ENCODE results near the gene OR10Z1.

The OR10Z1 gene

DNA sequence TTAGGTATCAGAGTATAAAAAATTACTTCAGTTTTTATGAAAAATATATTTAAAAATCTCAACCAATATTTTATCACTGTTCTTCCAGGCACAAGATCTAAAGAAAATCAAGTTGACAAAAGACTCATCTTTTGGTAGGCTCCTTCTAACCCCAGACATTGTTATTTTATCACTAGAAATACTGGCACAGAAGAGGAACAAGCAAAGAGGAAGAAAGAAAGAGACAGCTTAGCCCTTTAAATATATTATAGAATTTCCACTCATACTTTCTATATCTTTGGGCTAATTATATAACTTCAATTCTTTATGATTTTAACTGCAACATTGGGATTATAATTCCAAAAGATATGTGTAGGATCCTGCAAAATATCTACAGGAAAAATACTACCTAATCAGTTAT lies 49.0 kb downstream of the OR10Z1 start:
- H3K4me3 ChIP-seq (ENCODE audit: control insufficient read depth, low read depth, low read length) = no peak overlapping the region
- DNase-seq (ENCODE audit: low read depth) = no peak
- TF ChIP-seq, protein P1, sequence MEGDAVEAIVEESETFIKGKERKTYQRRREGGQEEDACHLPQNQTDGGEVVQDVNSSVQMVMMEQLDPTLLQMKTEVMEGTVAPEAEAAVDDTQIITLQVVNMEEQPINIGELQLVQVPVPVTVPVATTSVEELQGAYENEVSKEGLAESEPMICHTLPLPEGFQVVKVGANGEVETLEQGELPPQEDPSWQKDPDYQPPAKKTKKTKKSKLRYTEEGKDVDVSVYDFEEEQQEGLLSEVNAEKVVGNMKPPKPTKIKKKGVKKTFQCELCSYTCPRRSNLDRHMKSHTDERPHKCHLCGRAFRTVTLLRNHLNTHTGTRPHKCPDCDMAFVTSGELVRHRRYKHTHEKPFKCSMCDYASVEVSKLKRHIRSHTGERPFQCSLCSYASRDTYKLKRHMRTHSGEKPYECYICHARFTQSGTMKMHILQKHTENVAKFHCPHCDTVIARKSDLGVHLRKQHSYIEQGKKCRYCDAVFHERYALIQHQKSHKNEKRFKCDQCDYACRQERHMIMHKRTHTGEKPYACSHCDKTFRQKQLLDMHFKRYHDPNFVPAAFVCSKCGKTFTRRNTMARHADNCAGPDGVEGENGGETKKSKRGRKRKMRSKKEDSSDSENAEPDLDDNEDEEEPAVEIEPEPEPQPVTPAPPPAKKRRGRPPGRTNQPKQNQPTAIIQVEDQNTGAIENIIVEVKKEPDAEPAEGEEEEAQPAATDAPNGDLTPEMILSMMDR (IDR thresholded peaks at IDR 0.05; ENCODE audit: control insufficient read depth, insufficient read depth, low read depth, low read length, missing control alignments) = no peak

DNA sequence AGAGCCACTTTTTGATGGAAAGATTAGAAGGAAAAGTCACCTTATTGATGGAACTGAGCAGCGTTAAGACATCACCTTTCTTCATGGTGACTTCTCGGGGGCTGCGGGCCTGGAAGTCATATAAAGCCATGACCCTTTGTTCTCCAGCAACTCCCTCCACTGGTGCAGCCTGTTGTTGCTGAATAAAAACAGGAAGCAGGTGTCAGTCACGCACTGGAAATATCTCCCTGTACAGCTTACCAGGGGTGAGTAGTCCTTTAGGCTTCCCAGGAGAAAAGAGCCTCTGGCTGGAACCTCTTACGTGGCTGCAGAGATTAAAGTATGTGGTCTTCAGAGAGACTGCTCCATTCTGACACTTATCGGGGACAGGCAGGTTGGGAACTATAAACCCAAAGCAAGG lies 49.5 kb downstream of the OR10Z1 start:
- no peak for DNase-seq (ENCODE audit: low read depth)
- TF ChIP-seq, protein P1 (IDR thresholded peaks at IDR 0.05; ENCODE audit: control insufficient read depth, insufficient read depth, low read depth, low read length, missing control alignments) = no peak

More for the DNA sequence above, 49.5 kb downstream of the OR10Z1 start:
- H3K4me3 ChIP-seq (ENCODE audit: control insufficient read depth, low read depth, low read length) = no peak overlapping the region
